Chondrocyte (in vitro differentiated cells): ENCODE data around the gene CALR. TPM values are rescaled to one million over a fixed set of nuclear protein-coding genes. Genes with fewer than 3 reads are reported as not detected.

Source experiments
- DNase-seq: peaks from one replicate; pipeline ENCODE4 v3.0.0; 2021; ENCODE audit warnings: mixed read lengths, low spot score
- H3K27ac Mint-ChIP-seq: one replicate; pipeline ENCODE4 v1.8.0; 2021; ENCODE audit warnings: mild to moderate bottlenecking, moderate library complexity, mixed read lengths; ENCODE audit not compliant: unreplicated experiment
- H3K27me3 Mint-ChIP-seq: 2 replicates; pipeline ENCODE4 v1.8.0; 2021; ENCODE audit warnings: low read depth, mixed read lengths
- H3K36me3 Mint-ChIP-seq: 2 replicates; pipeline ENCODE4 v1.8.0; 2021; ENCODE audit warnings: low read depth, mixed read lengths
- H3K4me1 Mint-ChIP-seq: 2 replicates; pipeline ENCODE4 v1.8.0; 2021; ENCODE audit warnings: low read depth, mild to moderate bottlenecking, mixed read lengths
- H3K4me3 Mint-ChIP-seq: one replicate; pipeline ENCODE4 v1.8.0; 2021; ENCODE audit warnings: mild to moderate bottlenecking, moderate library complexity, mixed read lengths; ENCODE audit not compliant: unreplicated experiment
- H3K9me3 Mint-ChIP-seq: 2 replicates; pipeline ENCODE4 v1.8.0; 2021; ENCODE audit warnings: low read depth, mixed read lengths
- microRNA-seq: library from miRNA; unstranded; fragments of <30 nt; microRNA quantifications from one replicate; pipeline ENCODE4 v1.2.0, GENCODE V29; 2020; ENCODE audit warnings: borderline number of aligned reads
- total RNA-seq: library from RNA; stranded (reverse); gene quantifications from 3 replicates; pipeline ENCODE4 v1.2.1, GENCODE V29; 2021
- TF ChIP-seq, protein P1 (sequence below): fragments of 200-600 bp; sonication (generic); IDR thresholded peaks from 2 replicates; pipeline ENCODE4 v1.5.0; 2021; ENCODE audit warnings: antibody characterized with exemption, mild to moderate bottlenecking, moderate library complexity

CALR gene
- total RNA-seq, 1 donor from 2014 or later = 1,165 TPM

DNA sequence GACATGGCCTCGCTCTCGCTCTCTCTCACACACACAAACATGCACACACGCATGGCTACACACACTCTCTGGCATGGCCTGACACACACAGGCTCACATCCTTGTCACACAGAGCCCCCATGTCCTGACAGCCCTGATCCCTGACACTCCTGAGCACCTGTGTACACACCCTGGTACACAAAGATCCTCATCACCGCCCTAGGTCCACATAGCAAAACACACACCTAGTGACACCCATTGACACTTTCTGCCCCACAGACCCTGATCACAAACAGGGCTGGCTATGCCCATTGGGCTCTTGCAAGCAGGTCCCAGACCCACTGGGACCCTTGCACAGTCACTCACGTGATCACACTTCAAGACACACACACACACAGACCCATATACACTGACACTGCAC lies 52.9 kb downstream of the CALR start:
- H3K27me3 Mint-ChIP-seq = no peaks in the 10 kb centered on the region
- no peak overlapping the region for H3K4me3 Mint-ChIP-seq
- DNase-seq = no peak
- H3K27ac Mint-ChIP-seq = no peak overlapping the region
- H3K9me3 Mint-ChIP-seq = no peaks in the 10 kb centered on the region
- H3K36me3 Mint-ChIP-seq = no peaks in the 10 kb centered on the region
- H3K4me1 Mint-ChIP-seq = peaks cover 7% of the 10 kb centered on the region
- TF ChIP-seq, protein P1, sequence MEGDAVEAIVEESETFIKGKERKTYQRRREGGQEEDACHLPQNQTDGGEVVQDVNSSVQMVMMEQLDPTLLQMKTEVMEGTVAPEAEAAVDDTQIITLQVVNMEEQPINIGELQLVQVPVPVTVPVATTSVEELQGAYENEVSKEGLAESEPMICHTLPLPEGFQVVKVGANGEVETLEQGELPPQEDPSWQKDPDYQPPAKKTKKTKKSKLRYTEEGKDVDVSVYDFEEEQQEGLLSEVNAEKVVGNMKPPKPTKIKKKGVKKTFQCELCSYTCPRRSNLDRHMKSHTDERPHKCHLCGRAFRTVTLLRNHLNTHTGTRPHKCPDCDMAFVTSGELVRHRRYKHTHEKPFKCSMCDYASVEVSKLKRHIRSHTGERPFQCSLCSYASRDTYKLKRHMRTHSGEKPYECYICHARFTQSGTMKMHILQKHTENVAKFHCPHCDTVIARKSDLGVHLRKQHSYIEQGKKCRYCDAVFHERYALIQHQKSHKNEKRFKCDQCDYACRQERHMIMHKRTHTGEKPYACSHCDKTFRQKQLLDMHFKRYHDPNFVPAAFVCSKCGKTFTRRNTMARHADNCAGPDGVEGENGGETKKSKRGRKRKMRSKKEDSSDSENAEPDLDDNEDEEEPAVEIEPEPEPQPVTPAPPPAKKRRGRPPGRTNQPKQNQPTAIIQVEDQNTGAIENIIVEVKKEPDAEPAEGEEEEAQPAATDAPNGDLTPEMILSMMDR = no peak

DNA sequence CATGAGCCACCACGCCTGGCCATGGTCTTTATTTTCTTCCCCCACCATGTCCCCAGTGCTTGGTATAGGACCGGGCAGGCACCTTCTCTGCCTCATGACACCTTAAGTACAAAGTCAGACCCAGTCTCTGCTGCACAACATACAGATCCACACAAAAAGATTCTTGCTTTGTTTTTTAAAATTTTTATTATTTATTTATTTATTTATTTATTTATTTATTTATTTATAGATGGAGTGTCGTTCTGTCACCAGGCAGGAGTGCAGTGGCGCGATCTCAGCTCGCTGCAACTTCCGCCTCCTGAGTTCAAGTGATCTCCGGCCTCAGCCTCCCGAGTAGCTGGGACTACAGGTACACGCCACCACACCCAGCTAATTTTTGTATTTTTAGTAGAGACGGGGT lies 54.3 kb downstream of the CALR start:
- no peak overlapping the region for H3K4me3 Mint-ChIP-seq
- no peaks in the 10 kb centered on the region for H3K27me3 Mint-ChIP-seq
- TF ChIP-seq, protein P1 = no peak
- no peak overlapping the region for H3K27ac Mint-ChIP-seq
- H3K4me1 Mint-ChIP-seq = peaks cover 18% of the 10 kb centered on the region
- no peak for DNase-seq
- no peaks in the 10 kb centered on the region for H3K36me3 Mint-ChIP-seq
- H3K9me3 Mint-ChIP-seq = no peaks in the 10 kb centered on the region

GRCh38 chr19:12993562-12993961 lies 55.2 kb downstream of the CALR start:
- H3K36me3 Mint-ChIP-seq = peaks cover 1% of the 10 kb centered on the region
- no peaks in the 10 kb centered on the region for H3K9me3 Mint-ChIP-seq
- H3K4me3 Mint-ChIP-seq = no peak overlapping the region
- H3K4me1 Mint-ChIP-seq = peaks cover 23% of the 10 kb centered on the region
- H3K27ac Mint-ChIP-seq = no peak overlapping the region
- H3K27me3 Mint-ChIP-seq = no peaks in the 10 kb centered on the region
- TF ChIP-seq, protein P1 = no peak
- no peak for DNase-seq

Small RNAs within 50 kb of the gene (microRNA-seq; reads per million reads assigned to microRNA genes)
- gene MIR5695 = not detected
- 2.8 reads per million for gene MIR6515

Other genes starting within 250 kb of the CALR start
- 5.0 to 11.7 TPM (median 5.2 TPM) in 3 replicates for gene FBXW9, start 242.0 kb upstream of the CALR start, total RNA-seq
- gene TNPO2, start 214.7 kb upstream of the CALR start, total RNA-seq = 64.5 to 82.7 TPM (median 71.8 TPM) in 3 replicates
- gene TRIR, start 203.9 kb upstream of the CALR start, total RNA-seq = 132 to 145 TPM (median 137 TPM) in 3 replicates
- gene GET3, start 201.1 kb upstream of the CALR start, total RNA-seq = 44.2 to 57.0 TPM (median 48.8 TPM) in 3 replicates
- not detected in 3 replicates for gene BEST2, start 186.8 kb upstream of the CALR start, total RNA-seq
- 26.8 to 34.0 TPM (median 30.5 TPM) in 3 replicates for gene HOOK2, start 163.1 kb upstream of the CALR start, total RNA-seq
- gene JUNB, start 147.1 kb upstream of the CALR start, total RNA-seq = 99.0 to 129 TPM (median 122 TPM) in 3 replicates
- gene PRDX2, start 136.8 kb upstream of the CALR start, total RNA-seq = 184 to 211 TPM (median 190 TPM) in 3 replicates
- gene THSD8, start 136.5 kb upstream of the CALR start, total RNA-seq = 3.6 to 5.4 TPM (median 4.5 TPM) in 3 replicates
- gene RNASEH2A, start 132.0 kb upstream of the CALR start, total RNA-seq = 9.9 to 22.8 TPM (median 11.9 TPM) in 3 replicates
- gene RTBDN, start 104.0 kb upstream of the CALR start, total RNA-seq = not detected in 3 replicates
- 0.44 to 1.6 TPM (median 0.97 TPM) in 3 replicates for gene MAST1, start 100.1 kb upstream of the CALR start, total RNA-seq
- 36.6 to 52.8 TPM (median 50.9 TPM) in 3 replicates for gene DNASE2, start 57.2 kb upstream of the CALR start, total RNA-seq
- not detected in 3 replicates for gene KLF1, start 51.4 kb upstream of the CALR start, total RNA-seq
- gene GCDH, start 47.4 kb upstream of the CALR start, total RNA-seq = 13.2 to 21.3 TPM (median 14.4 TPM) in 3 replicates
- 0.53 TPM in 1 of 3 replicates, not detected in the others for gene SYCE2, start 19.3 kb upstream of the CALR start, total RNA-seq
- 46.4 to 53.3 TPM (median 47.4 TPM) in 3 replicates for gene FARSA, start 4.9 kb upstream of the CALR start, total RNA-seq
- gene RAD23A, start 7.3 kb downstream of the CALR start, total RNA-seq = 71.6 to 94.9 TPM (median 72.4 TPM) in 3 replicates
- 28.8 to 31.3 TPM (median 29.1 TPM) in 3 replicates for gene GADD45GIP1, start 18.6 kb downstream of the CALR start, total RNA-seq
- 0.36 to 0.57 TPM (median 0.41 TPM) in 3 replicates for gene DAND5, start 31.0 kb downstream of the CALR start, total RNA-seq
- gene NFIX, start 56.9 kb downstream of the CALR start, total RNA-seq = 95.4 to 117 TPM (median 98.9 TPM) in 3 replicates
- gene LYL1, start 164.2 kb downstream of the CALR start, total RNA-seq = 0.38 to 0.47 TPM in 2 of 3 replicates, not detected in the other
- gene TRMT1, start 178.1 kb downstream of the CALR start, total RNA-seq = 25.4 to 35.8 TPM (median 28.9 TPM) in 3 replicates
- gene NACC1, start 179.7 kb downstream of the CALR start, total RNA-seq = 45.2 to 49.5 TPM (median 47.3 TPM) in 3 replicates
- gene STX10, start 211.8 kb downstream of the CALR start, total RNA-seq = 42.9 to 53.0 TPM (median 45.6 TPM) in 3 replicates
- 38.4 to 67.1 TPM (median 58.5 TPM) in 3 replicates for gene IER2, start 211.8 kb downstream of the CALR start, total RNA-seq